CD14-positive monocyte (primary cell): ENCODE data around the gene JADE3. TPM values are rescaled to one million over a fixed set of nuclear protein-coding genes. Genes with fewer than 3 reads are reported as not detected.

Experiments used
- DNase-seq, 3 donors: peaks; one replicate each; pipeline ENCODE4 v3.0.0-alpha.2; 2011 to 2022
- H2AFZ ChIP-seq: 2 replicates; pipeline ENCODE4 v1.6.0; 2012; ENCODE audit warnings: mild to moderate bottlenecking, low read depth, low read length, inconsistent platforms; ENCODE audit not compliant: insufficient read depth, poor library complexity, severe bottlenecking
- H3K27ac ChIP-seq, 2 donors: 1 replicate in 1 of 2; 2 replicates in 1 of 2; pipeline ENCODE4 v1.5.1; 2012 to 2013; ENCODE audit warnings: low read length in 2 of 2, control low read depth in 1 of 2, inconsistent platforms in 1 of 2, low read depth in 1 of 2, mild to moderate bottlenecking in 1 of 2
- H3K27me3 ChIP-seq, 2 donors: one replicate each; pipeline versions ENCODE4 v1.6.0 to v1.6.1; 2011 to 2013; ENCODE audit warnings: low read length in 2 of 2; ENCODE audit not compliant: control insufficient read depth in 2 of 2, insufficient read depth in 2 of 2
- H3K36me3 ChIP-seq, 2 donors: replicated peaks in 1 of 2; 1 replicate in 1 of 2; 2 replicates in 1 of 2; pipeline versions ENCODE4 v1.5.1 to v1.6.1; 2012 to 2013; ENCODE audit warnings: low read length in 2 of 2, control low read depth in 1 of 2, inconsistent platforms in 1 of 2, mild to moderate bottlenecking in 1 of 2; ENCODE audit not compliant: insufficient read depth in 2 of 2, control insufficient read depth in 1 of 2
- H3K4me1 ChIP-seq, 2 donors: 1 replicate in 1 of 2; 2 replicates in 1 of 2; pipeline versions ENCODE4 v1.5.1 to v1.6.1; 2012 to 2013; ENCODE audit warnings: low read length in 2 of 2, control low read depth in 1 of 2, inconsistent platforms in 1 of 2, mild to moderate bottlenecking in 1 of 2, moderate library complexity in 1 of 2; ENCODE audit not compliant: insufficient read depth in 2 of 2, control insufficient read depth in 1 of 2
- H3K4me2 ChIP-seq: replicated peaks from 2 replicates; pipeline ENCODE3; 2012; ENCODE audit warnings: low read length, moderate library complexity, mild to moderate bottlenecking; ENCODE audit not compliant: poor library complexity, severe bottlenecking; ENCODE audit errors: extremely low read depth
- H3K4me3 ChIP-seq, 3 experiments: fragments of 200-600 bp in 1 of 3; sonication (generic) in 1 of 3; replicated peaks in 1 of 3; 1 replicate in 2 of 3; 2 replicates in 1 of 3; pipeline ENCODE4 v1.5.1; 2011 to 2013; ENCODE audit warnings: low read length in 3 of 3, mild to moderate bottlenecking in 3 of 3, control low read depth in 2 of 3, low read depth in 2 of 3, inconsistent platforms in 1 of 3, moderate library complexity in 1 of 3
- H3K79me2 ChIP-seq: 2 replicates; pipeline ENCODE4 v1.6.0; 2012; ENCODE audit warnings: mild to moderate bottlenecking, control low read depth, inconsistent platforms, low read length, moderate library complexity; ENCODE audit not compliant: insufficient read depth
- H3K9ac ChIP-seq: 2 replicates; pipeline ENCODE4 v1.6.0; 2017; ENCODE audit warnings: low read length, mild to moderate bottlenecking; ENCODE audit not compliant: insufficient read depth, poor library complexity, severe bottlenecking
- H3K9me3 ChIP-seq, 2 donors: replicated peaks in 1 of 2; 1 replicate in 1 of 2; 2 replicates in 1 of 2; pipeline versions ENCODE4 v1.5.1 to v1.6.1; 2012 to 2013; ENCODE audit warnings: low read length in 2 of 2, control low read depth in 1 of 2; ENCODE audit not compliant: control insufficient read depth in 1 of 2, insufficient read depth in 1 of 2
- H4K20me1 ChIP-seq: 2 replicates; pipeline ENCODE4 v1.6.0; 2012; ENCODE audit warnings: mild to moderate bottlenecking, low read length, control low read depth, moderate library complexity; ENCODE audit not compliant: insufficient read depth
- H3K27ac Mint-ChIP-seq, 7 donors: one replicate each; pipeline ENCODE4 v1.8.0; 2020; ENCODE audit warnings: mild to moderate bottlenecking in 7 of 7, mixed read lengths in 7 of 7, moderate library complexity in 6 of 7, inconsistent platforms in 2 of 7
- H3K27me3 Mint-ChIP-seq, 3 donors: one replicate each; pipeline ENCODE4 v1.8.0; 2021 to 2022; ENCODE audit warnings: low read depth in 3 of 3, mild to moderate bottlenecking in 3 of 3, mixed read lengths in 3 of 3, moderate library complexity in 3 of 3, inconsistent platforms in 1 of 3
- H3K36me3 Mint-ChIP-seq, 2 donors: one replicate each; pipeline ENCODE4 v1.8.0; 2020; ENCODE audit warnings: mixed read lengths in 2 of 2, inconsistent platforms in 1 of 2, mild to moderate bottlenecking in 1 of 2
- H3K4me1 Mint-ChIP-seq: one replicate; pipeline ENCODE4 v1.8.0; 2020; ENCODE audit warnings: mild to moderate bottlenecking, mixed read lengths
- H3K4me3 Mint-ChIP-seq, 2 donors: one replicate each; pipeline ENCODE4 v1.8.0; 2020; ENCODE audit warnings: mild to moderate bottlenecking in 2 of 2, mixed read lengths in 2 of 2, moderate library complexity in 1 of 2
- H3K9me3 Mint-ChIP-seq, 7 donors: one replicate each; pipeline ENCODE4 v1.8.0; 2020 to 2022; ENCODE audit warnings: mixed read lengths in 7 of 7, mild to moderate bottlenecking in 6 of 7, moderate library complexity in 6 of 7, inconsistent platforms in 2 of 7
- CTCF ChIP-seq: fragments of 200-600 bp; IDR thresholded peaks from one replicate; pipeline ENCODE4 v1.8.0; 2022; ENCODE audit warnings: antibody characterized with exemption, mild to moderate bottlenecking
- WGBS: methylation state at CpG from one replicate; pipeline ENCODE4 v1.1.5; 2013; ENCODE audit warnings: missing lambda C conversion rate; ENCODE audit not compliant: insufficient coverage; 5-methylcytosine and 5-hydroxymethylcytosine counted together
- intact Hi-C, 2 donors: fragments of 100-400 bp; cut with micrococcal nuclease; formaldehyde crosslinking; loops; one replicate each; pipeline versions ENCODE4 v1.15.0 to v1.15.1; 2023
- polyA plus RNA-seq, 3 donors: library from polyadenylated mRNA; depleted of rRNA in 1 of 3; unstranded in 2 of 3; stranded (reverse) in 1 of 3; fragments of 300-500 nt in 2 of 3; fragments of >200 nt in 1 of 3; fragmentation: Illumina TruSeq in 2 of 3; gene quantifications; 1 replicate in 2 of 3; 2 replicates in 1 of 3; pipeline ENCODE4 v1.2.3, GENCODE V29; 2012 to 2021

The JADE3 gene
- polyA plus RNA-seq, 3 donors: 0.03 to 0.43 (median 0.19) TPM

- no peak overlapping the region for H2AFZ ChIP-seq
- H3K4me2 ChIP-seq: no peak overlapping the region
- intact Hi-C loops: no loop called here
- peaks cover 0 to 12% (median 0%) of the 10 kb centered on the region in 3 donors for H3K27me3 Mint-ChIP-seq
- H3K9me3 Mint-ChIP-seq: peaks cover 0 to 7% (median 3%) of the 10 kb centered on the region in 7 donors
- H3K4me1 Mint-ChIP-seq: no peaks in the 10 kb centered on the region
- H3K4me3 ChIP-seq: no peak overlapping the region
- H3K4me1 ChIP-seq: no peaks in the 10 kb centered on the region
- TF ChIP-seq CTCF: no peak
- H3K27ac Mint-ChIP-seq: no peak overlapping the region
- peaks cover 0 to 5% of the 10 kb centered on the region in 2 donors for H3K9me3 ChIP-seq
- H3K36me3 Mint-ChIP-seq: peaks cover 2 to 3% of the 10 kb centered on the region in 2 donors
- no peak overlapping the region for H3K9ac ChIP-seq
- H3K27ac ChIP-seq: no peak overlapping the region
- no peaks in the 10 kb centered on the region for H3K79me2 ChIP-seq
- H3K4me3 Mint-ChIP-seq: no peak overlapping the region
- H3K36me3 ChIP-seq: no peaks in the 10 kb centered on the region
- no peak for DNase-seq
- peaks cover 0 to 7% of the 10 kb centered on the region in 2 donors for H3K27me3 ChIP-seq
- H4K20me1 ChIP-seq: no peaks in the 10 kb centered on the region
These were observed 77.3 kb downstream of the JADE3 start for GRCh38 chrX:46989548-46989947.

- Histone ChIP-seq H4K20me1 (no peaks in the 10 kb centered on the region), H3K4me1 (no peaks in the 10 kb centered on the region), H3K4me3 (no peak overlapping the region), H3K27me3 (peaks cover 0 to 7% of the 10 kb centered on the region in 2 donors), H3K36me3 (no peaks in the 10 kb centered on the region), H3K9ac (no peak overlapping the region), H2AFZ (no peak overlapping the region), H3K79me2 (no peaks in the 10 kb centered on the region), H3K27ac (no peak overlapping the region), H3K4me2 (no peak overlapping the region), H3K9me3 (peaks cover 0 to 5% of the 10 kb centered on the region in 2 donors)
- WGBS: no CpG with 5 or more reads among the region's 2 CpGs
- no peak for DNase-seq
- peaks cover 2 to 3% of the 10 kb centered on the region in 2 donors for H3K36me3 Mint-ChIP-seq
- no peak overlapping the region for H3K27ac Mint-ChIP-seq
- H3K4me1 Mint-ChIP-seq: no peaks in the 10 kb centered on the region
- H3K9me3 Mint-ChIP-seq: peaks cover 0 to 7% (median 3%) of the 10 kb centered on the region in 7 donors
- intact Hi-C loops: no loop called here
- no peak for TF ChIP-seq CTCF
- H3K4me3 Mint-ChIP-seq: no peak overlapping the region
- H3K27me3 Mint-ChIP-seq: peaks cover 0 to 10% (median 0%) of the 10 kb centered on the region in 3 donors
These were observed 79.4 kb downstream of the JADE3 start for GRCh38 chrX:46991664-46992063.
